Measurements from ENCODE around the gene ATP2B2. TPM values are rescaled to one million over a fixed set of nuclear protein-coding genes. Genes with fewer than 3 reads are reported as not detected.

ATP2B2 gene
- not detected in 3 replicates for total RNA-seq

DNA sequence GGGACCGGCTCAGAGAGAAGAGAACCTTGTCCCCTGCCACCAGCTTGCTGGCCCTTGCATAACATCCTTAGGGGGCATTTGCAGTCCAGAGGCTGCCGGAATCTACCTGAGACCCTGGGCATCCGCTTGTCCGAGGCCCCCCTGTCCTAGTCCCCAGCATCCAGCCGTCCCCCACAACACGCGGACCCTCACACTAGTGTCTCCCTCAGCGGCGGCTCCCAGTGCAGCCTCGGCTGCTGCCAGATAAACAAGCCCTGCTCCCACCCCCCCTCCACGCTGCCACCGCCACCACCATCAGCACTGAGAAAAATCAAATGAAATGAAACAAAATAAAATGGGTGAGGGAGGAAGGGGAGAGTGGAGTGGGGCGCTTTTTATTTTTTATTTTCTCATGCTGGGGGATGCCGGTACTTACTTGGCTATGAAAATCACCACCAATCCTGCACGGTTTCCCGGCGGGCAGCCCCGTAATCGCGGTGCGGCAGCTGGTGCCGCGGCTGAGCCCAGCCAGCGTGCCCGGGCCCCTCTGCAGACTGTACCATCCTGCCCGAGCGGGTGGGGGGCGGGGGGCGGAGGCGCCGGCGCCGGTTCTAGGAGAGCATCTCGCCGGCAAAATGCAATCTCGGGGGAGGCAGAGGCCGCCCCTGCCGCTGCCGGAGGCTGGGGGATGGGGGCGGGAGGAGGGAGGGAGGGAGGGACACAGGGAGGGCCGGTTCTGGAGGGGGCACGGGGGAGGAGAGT is at the start of gene ATP2B2:
TSS of gene ATP2B2 (minus strand) at position 537 of the 741 bp plus-strand sequence. CDS start 56,043 bp downstream, outside the sequence.
- H3K27me3 Mint-ChIP-seq (ENCODE audit: low read depth): peaks cover 80% of the 10 kb centered on the region
- DNase-seq (ENCODE audit: low spot score in 2 of 2, unreplicated experiment in 2 of 2): no peak

GRCh38 chr3:10554746-10555145 is 49.4 kb upstream of the ATP2B2 start:
- no peaks in the 10 kb centered on the region for H3K36me3 Mint-ChIP-seq
- H3K4me1 Mint-ChIP-seq: no peaks in the 10 kb centered on the region
- no peaks in the 10 kb centered on the region for H3K9me3 Mint-ChIP-seq
- no peak overlapping the region for H3K4me3 Mint-ChIP-seq
- DNase-seq (ENCODE audit: low spot score in 2 of 2, unreplicated experiment in 2 of 2): no peak
- H3K27me3 Mint-ChIP-seq (ENCODE audit: low read depth): peaks cover 46% of the 10 kb centered on the region
- TF ChIP-seq CTCF (IDR thresholded peaks at IDR 0.05; ENCODE audit: unreplicated experiment): no peak
- no peak overlapping the region for H3K27ac Mint-ChIP-seq

More for the DNA sequence above, at the start of gene ATP2B2:
- Mint-ChIP-seq H3K4me1 (no peaks in the 10 kb centered on the region), H3K36me3 (no peaks in the 10 kb centered on the region), H3K27ac (no peak within 1 kb of the TSS), H3K4me3 (no peak within 1 kb of the TSS), H3K9me3 (no peaks in the 10 kb centered on the region)
- no peak for TF ChIP-seq CTCF (IDR thresholded peaks at IDR 0.05; ENCODE audit: unreplicated experiment)

- no peak for TF ChIP-seq CTCF (IDR thresholded peaks at IDR 0.05; ENCODE audit: unreplicated experiment)
- Mint-ChIP-seq H3K4me3 (no peak overlapping the region), H3K27ac (no peak overlapping the region), H3K36me3 (no peaks in the 10 kb centered on the region), H3K9me3 (no peaks in the 10 kb centered on the region), H3K27me3 (ENCODE audit: low read depth) (peaks cover 42% of the 10 kb centered on the region), H3K4me1 (no peaks in the 10 kb centered on the region)
- no peak for DNase-seq (ENCODE audit: low spot score in 2 of 2, unreplicated experiment in 2 of 2)
Observed at GRCh38 chr3:10554236-10554611, 48.8 kb upstream of the ATP2B2 start.

- Mint-ChIP-seq H3K9me3 (no peaks in the 10 kb centered on the region), H3K27me3 (ENCODE audit: low read depth) (peaks cover 40% of the 10 kb centered on the region), H3K4me1 (no peaks in the 10 kb centered on the region), H3K27ac (no peak overlapping the region), H3K4me3 (no peak overlapping the region), H3K36me3 (no peaks in the 10 kb centered on the region)
- TF ChIP-seq CTCF (IDR thresholded peaks at IDR 0.05; ENCODE audit: unreplicated experiment): no peak
- no peak for DNase-seq (ENCODE audit: low spot score in 2 of 2, unreplicated experiment in 2 of 2)
Observed at GRCh38 chr3:10553591-10554235, 48.3 kb upstream of the ATP2B2 start.

DNA sequence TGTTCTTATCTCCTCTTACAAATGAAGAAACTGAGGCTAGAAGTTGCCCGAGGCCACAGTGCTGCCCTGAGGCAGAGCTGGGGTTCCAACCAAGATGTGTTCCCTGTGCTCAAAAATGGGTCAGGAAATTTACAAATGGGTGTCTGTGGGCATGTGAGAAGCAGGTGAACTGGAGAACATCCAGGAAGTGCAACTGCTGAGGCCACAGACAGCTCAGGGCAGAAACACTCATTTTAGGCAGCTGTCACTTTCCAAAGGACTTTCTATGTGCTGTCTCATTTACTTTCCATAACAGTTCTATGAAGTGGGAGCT is 47.2 kb upstream of the ATP2B2 start:
- Mint-ChIP-seq H3K27me3 (ENCODE audit: low read depth) (peaks cover 37% of the 10 kb centered on the region), H3K9me3 (no peaks in the 10 kb centered on the region), H3K4me1 (no peaks in the 10 kb centered on the region), H3K36me3 (no peaks in the 10 kb centered on the region), H3K27ac (no peak overlapping the region), H3K4me3 (no peak overlapping the region)
- TF ChIP-seq CTCF (IDR thresholded peaks at IDR 0.05; ENCODE audit: unreplicated experiment): no peak
- DNase-seq (ENCODE audit: low spot score in 2 of 2, unreplicated experiment in 2 of 2): no peak
